ENCODE data around the gene AKAP10. TPM values are rescaled to one million over a fixed set of nuclear protein-coding genes. Genes with fewer than 3 reads are reported as not detected.

AKAP10 gene
- total RNA-seq, 1 donor from 2014 or later = 27.8 TPM

DNA sequence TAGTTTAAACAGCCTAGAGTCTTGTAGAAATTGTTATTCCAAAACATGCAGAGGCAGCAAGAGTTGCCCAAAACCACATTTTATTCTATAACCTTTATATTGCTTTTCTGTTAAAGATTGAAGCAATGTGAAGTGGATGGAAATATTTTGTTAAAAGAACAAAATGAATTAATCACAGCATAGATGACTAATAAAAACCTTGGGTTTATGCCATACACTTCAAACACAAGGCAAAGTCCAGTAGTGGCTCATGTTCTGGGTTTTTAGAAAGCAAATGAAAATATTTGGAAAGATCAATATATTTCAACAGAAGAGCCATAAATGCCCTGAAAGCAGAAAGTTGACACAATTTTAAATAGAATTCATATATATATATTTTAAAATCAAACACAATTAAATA lies 73.2 kb downstream of the AKAP10 start:
- no peaks in the 10 kb centered on the region for H3K4me1 Mint-ChIP-seq (ENCODE audit: low read depth, unreplicated experiment)
- TF ChIP-seq, protein P1, sequence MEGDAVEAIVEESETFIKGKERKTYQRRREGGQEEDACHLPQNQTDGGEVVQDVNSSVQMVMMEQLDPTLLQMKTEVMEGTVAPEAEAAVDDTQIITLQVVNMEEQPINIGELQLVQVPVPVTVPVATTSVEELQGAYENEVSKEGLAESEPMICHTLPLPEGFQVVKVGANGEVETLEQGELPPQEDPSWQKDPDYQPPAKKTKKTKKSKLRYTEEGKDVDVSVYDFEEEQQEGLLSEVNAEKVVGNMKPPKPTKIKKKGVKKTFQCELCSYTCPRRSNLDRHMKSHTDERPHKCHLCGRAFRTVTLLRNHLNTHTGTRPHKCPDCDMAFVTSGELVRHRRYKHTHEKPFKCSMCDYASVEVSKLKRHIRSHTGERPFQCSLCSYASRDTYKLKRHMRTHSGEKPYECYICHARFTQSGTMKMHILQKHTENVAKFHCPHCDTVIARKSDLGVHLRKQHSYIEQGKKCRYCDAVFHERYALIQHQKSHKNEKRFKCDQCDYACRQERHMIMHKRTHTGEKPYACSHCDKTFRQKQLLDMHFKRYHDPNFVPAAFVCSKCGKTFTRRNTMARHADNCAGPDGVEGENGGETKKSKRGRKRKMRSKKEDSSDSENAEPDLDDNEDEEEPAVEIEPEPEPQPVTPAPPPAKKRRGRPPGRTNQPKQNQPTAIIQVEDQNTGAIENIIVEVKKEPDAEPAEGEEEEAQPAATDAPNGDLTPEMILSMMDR (IDR thresholded peaks at IDR 0.05; ENCODE audit: insufficient read depth, low read depth, low read length) = no peak
- TF ChIP-seq EZH2 (IDR thresholded peaks at IDR 0.05; ENCODE audit: insufficient read depth, low read length) = no peak
- H3K27ac ChIP-seq (ENCODE audit: low read depth, low read length) = no peak overlapping the region
- H2AFZ ChIP-seq (ENCODE audit: low read depth, low read length) = no peak overlapping the region
- H3K27me3 Mint-ChIP-seq (ENCODE audit: low read depth, unreplicated experiment) = no peaks in the 10 kb centered on the region
- H3K9ac ChIP-seq (ENCODE audit: low read length) = no peak overlapping the region
- FAIRE-seq = no peak
- H3K4me3 ChIP-seq (ENCODE audit: insufficient read depth, low read depth, low read length) = no peak overlapping the region
- H3K27me3 ChIP-seq (ENCODE audit: insufficient read depth, low read length) = no peaks in the 10 kb centered on the region
- peaks cover 9% of the 10 kb centered on the region for H3K36me3 Mint-ChIP-seq (ENCODE audit: low read depth, unreplicated experiment)
- no peaks in the 10 kb centered on the region for H3K4me1 ChIP-seq (ENCODE audit: insufficient read depth, low read length)
- no peaks in the 10 kb centered on the region for H4K20me1 ChIP-seq (ENCODE audit: insufficient read depth, low read length)
- H3K27ac Mint-ChIP-seq (ENCODE audit: unreplicated experiment) = no peak overlapping the region
- peak; percentile 52 for DNase-seq (ENCODE audit: low read depth)
- H3K36me3 ChIP-seq (ENCODE audit: insufficient read depth, low read length) = peaks cover 24% of the 10 kb centered on the region
- H3K79me2 ChIP-seq (ENCODE audit: insufficient read depth, low read length) = no peaks in the 10 kb centered on the region
- no peaks in the 10 kb centered on the region for H3K9me3 Mint-ChIP-seq (ENCODE audit: unreplicated experiment)
- no peaks in the 10 kb centered on the region for H3K9me3 ChIP-seq (ENCODE audit: insufficient read depth, low read depth, low read length)
- H3K4me3 Mint-ChIP-seq (ENCODE audit: unreplicated experiment) = no peak overlapping the region
- H3K4me2 ChIP-seq (ENCODE audit: low read length) = no peak overlapping the region

DNA sequence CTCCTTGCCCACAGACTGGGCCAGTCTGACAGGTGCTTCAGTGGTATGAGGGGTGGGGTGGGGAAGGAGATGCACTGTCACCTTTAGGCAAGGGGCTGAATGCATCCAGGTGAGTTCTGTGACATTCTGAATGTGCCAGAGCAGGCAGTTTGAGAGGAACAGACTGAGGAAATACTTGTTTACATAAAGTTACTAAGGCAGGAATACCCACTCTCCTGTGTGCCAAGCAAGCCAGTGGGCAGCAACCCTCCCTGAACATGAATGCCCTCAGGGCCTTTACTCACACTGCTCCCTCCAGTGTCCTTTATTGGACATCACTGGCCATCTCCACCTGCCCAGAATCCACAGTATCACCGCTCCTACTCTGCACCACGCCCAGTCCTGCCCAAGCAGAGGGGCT lies 76.8 kb downstream of the AKAP10 start:
- Histone ChIP-seq H3K27me3 (ENCODE audit: insufficient read depth, low read length) (no peaks in the 10 kb centered on the region), H3K79me2 (ENCODE audit: insufficient read depth, low read length) (no peaks in the 10 kb centered on the region), H3K27ac (ENCODE audit: low read depth, low read length) (no peak overlapping the region), H2AFZ (ENCODE audit: low read depth, low read length) (no peak overlapping the region), H3K9ac (ENCODE audit: low read length) (no peak overlapping the region), H3K9me3 (ENCODE audit: insufficient read depth, low read depth, low read length) (no peaks in the 10 kb centered on the region), H4K20me1 (ENCODE audit: insufficient read depth, low read length) (peaks cover 10% of the 10 kb centered on the region), H3K36me3 (ENCODE audit: insufficient read depth, low read length) (peaks cover 9% of the 10 kb centered on the region), H3K4me3 (ENCODE audit: insufficient read depth, low read depth, low read length) (no peak overlapping the region), H3K4me1 (ENCODE audit: insufficient read depth, low read length) (peaks cover 3% of the 10 kb centered on the region), H3K4me2 (ENCODE audit: low read length) (no peak overlapping the region)
- DNase-seq (ENCODE audit: low read depth) (no peak), FAIRE-seq (no peak)
- Mint-ChIP-seq H3K4me1 (ENCODE audit: low read depth, unreplicated experiment) (peaks cover 7% of the 10 kb centered on the region), H3K9me3 (ENCODE audit: unreplicated experiment) (no peaks in the 10 kb centered on the region), H3K4me3 (ENCODE audit: unreplicated experiment) (no peak overlapping the region), H3K36me3 (ENCODE audit: low read depth, unreplicated experiment) (peaks cover 3% of the 10 kb centered on the region), H3K27ac (ENCODE audit: unreplicated experiment) (no peak overlapping the region), H3K27me3 (ENCODE audit: low read depth, unreplicated experiment) (no peaks in the 10 kb centered on the region)
- TF ChIP-seq, protein P1 (IDR thresholded peaks at IDR 0.05; ENCODE audit: insufficient read depth, low read depth, low read length) = no peak

DNA sequence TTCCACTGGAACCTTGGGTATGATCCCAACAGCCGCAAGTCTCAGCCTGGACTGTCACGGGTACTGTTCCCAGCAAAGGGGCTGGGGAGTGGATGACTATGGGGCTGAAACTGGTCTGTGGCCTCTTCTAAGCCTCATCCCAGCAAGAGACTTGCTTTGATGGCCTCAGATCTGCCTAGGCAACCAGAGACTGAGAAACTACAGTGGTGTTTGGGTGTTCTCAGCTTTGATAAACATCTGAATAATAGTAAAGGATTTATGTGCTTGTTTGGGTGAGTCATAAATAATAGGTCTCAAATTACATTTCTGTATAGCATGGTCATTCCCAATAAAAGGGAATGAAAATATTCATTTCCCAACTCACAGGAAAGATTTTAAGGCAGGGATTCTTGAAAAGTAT lies 79.7 kb downstream of the AKAP10 start:
- peaks cover 7% of the 10 kb centered on the region for H3K4me1 Mint-ChIP-seq (ENCODE audit: low read depth, unreplicated experiment)
- no peak overlapping the region for H3K27ac Mint-ChIP-seq (ENCODE audit: unreplicated experiment)
- H3K36me3 Mint-ChIP-seq (ENCODE audit: low read depth, unreplicated experiment) = no peaks in the 10 kb centered on the region
- no peaks in the 10 kb centered on the region for H3K9me3 Mint-ChIP-seq (ENCODE audit: unreplicated experiment)
- Histone ChIP-seq H3K4me1 (ENCODE audit: insufficient read depth, low read length) (peaks cover 3% of the 10 kb centered on the region), H3K9ac (ENCODE audit: low read length) (no peak overlapping the region), H4K20me1 (ENCODE audit: insufficient read depth, low read length) (peaks cover 10% of the 10 kb centered on the region), H3K79me2 (ENCODE audit: insufficient read depth, low read length) (no peaks in the 10 kb centered on the region), H3K4me3 (ENCODE audit: insufficient read depth, low read depth, low read length) (no peak overlapping the region), H3K4me2 (ENCODE audit: low read length) (no peak overlapping the region), H3K27ac (ENCODE audit: low read depth, low read length) (no peak overlapping the region), H3K9me3 (ENCODE audit: insufficient read depth, low read depth, low read length) (no peaks in the 10 kb centered on the region), H3K27me3 (ENCODE audit: insufficient read depth, low read length) (no peaks in the 10 kb centered on the region), H3K36me3 (ENCODE audit: insufficient read depth, low read length) (peaks cover 3% of the 10 kb centered on the region), H2AFZ (ENCODE audit: low read depth, low read length) (no peak overlapping the region)
- FAIRE-seq (no peak), DNase-seq (ENCODE audit: low read depth) (peak; percentile 47)
- no peak for TF ChIP-seq EZH2 (IDR thresholded peaks at IDR 0.05; ENCODE audit: insufficient read depth, low read length)
- TF ChIP-seq, protein P1 (IDR thresholded peaks at IDR 0.05; ENCODE audit: insufficient read depth, low read depth, low read length) = no peak
- no peak overlapping the region for H3K4me3 Mint-ChIP-seq (ENCODE audit: unreplicated experiment)
- H3K27me3 Mint-ChIP-seq (ENCODE audit: low read depth, unreplicated experiment) = no peaks in the 10 kb centered on the region
